ENCODE measurements around the gene HLF. TPM values are rescaled to one million over a fixed set of nuclear protein-coding genes. Genes with fewer than 3 reads are reported as not detected.

Gene HLF
- total and polyA plus RNA-seq, 2 donors: 7.7 to 31.4 TPM

- DNase-seq (ENCODE audit: extremely low spot score): no peak
- Histone ChIP-seq H3K4me1 (ENCODE audit: insufficient read depth) (no peaks in the 10 kb centered on the region), H3K27ac (ENCODE audit: low read depth) (no peak overlapping the region), H3K36me3 (ENCODE audit: insufficient read depth) (no peaks in the 10 kb centered on the region), H3K4me3 (ENCODE audit: low read depth, low read length) (no peak overlapping the region)
- 30% methylated on average over 2 of the region's 2 CpGs for WGBS
Measured at GRCh38 chr17:55350825-55351205, 86.1 kb downstream of the HLF start.

DNA sequence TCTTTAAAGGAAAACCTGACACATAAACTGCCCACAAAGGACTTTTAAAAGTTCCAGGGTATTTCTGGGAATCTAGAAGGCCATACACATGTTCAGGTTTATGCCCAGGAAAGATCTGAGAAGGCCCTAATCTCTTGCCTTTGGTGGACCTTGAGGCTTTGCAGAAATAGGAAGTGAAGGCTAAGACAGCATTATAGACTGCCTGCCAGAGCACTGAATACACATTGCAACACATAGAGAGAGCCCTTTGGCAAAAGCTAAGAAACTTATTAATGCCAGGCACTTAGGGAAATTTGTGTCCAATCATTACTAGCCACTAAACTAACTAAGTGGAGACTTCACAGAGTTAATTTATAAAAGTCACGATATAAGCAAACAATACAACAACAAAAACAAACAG is 86.5 kb downstream of the HLF start:
- H3K27ac ChIP-seq (ENCODE audit: low read depth): no peak overlapping the region
- H3K36me3 ChIP-seq (ENCODE audit: insufficient read depth): no peaks in the 10 kb centered on the region
- no peaks in the 10 kb centered on the region for H3K4me1 ChIP-seq (ENCODE audit: insufficient read depth)
- DNase-seq (ENCODE audit: extremely low spot score): no peak
- WGBS: 91% methylated on average over 1 of the region's 1 CpG
- no peak overlapping the region for H3K4me3 ChIP-seq (ENCODE audit: low read depth, low read length)

DNA sequence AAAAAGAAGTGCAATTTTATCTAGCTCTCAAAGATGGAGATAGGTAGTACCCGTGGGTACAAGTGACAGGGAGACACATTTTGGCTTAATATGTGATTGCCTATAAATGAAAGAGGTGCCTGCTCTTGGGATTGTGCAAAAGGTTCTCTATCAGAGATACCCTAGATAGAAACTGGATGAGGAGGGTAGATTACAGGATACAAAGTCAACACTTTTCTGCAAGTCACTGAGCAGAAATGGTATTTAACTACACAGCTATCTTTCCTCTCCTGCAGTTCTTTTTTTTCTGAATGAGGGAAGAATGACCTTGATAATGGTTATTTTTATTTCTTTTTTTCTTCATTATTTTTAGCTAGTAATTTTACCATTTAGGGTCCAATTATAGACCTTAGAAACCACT is 89.2 kb downstream of the HLF start:
- DNase-seq (ENCODE audit: extremely low spot score): no peak
- H3K27ac ChIP-seq (ENCODE audit: low read depth): no peak overlapping the region
- H3K36me3 ChIP-seq (ENCODE audit: insufficient read depth): no peaks in the 10 kb centered on the region
- H3K4me1 ChIP-seq (ENCODE audit: insufficient read depth): no peaks in the 10 kb centered on the region
- WGBS: 78% methylated on average over 1 of the region's 1 CpG
- H3K4me3 ChIP-seq (ENCODE audit: low read depth, low read length): no peak overlapping the region

GRCh38 chr17:55354941-55355340 is 90.2 kb downstream of the HLF start:
- 86% methylated on average over 2 of the region's 2 CpGs for WGBS
- H3K4me1 ChIP-seq (ENCODE audit: insufficient read depth): no peaks in the 10 kb centered on the region
- H3K36me3 ChIP-seq (ENCODE audit: insufficient read depth): no peaks in the 10 kb centered on the region
- no peak overlapping the region for H3K27ac ChIP-seq (ENCODE audit: low read depth)
- no peak overlapping the region for H3K4me3 ChIP-seq (ENCODE audit: low read depth, low read length)
- DNase-seq (ENCODE audit: extremely low spot score): no peak

- Histone ChIP-seq H3K4me3 (ENCODE audit: low read depth, low read length) (no peak overlapping the region), H3K27ac (ENCODE audit: low read depth) (no peak overlapping the region), H3K36me3 (ENCODE audit: insufficient read depth) (no peaks in the 10 kb centered on the region), H3K4me1 (ENCODE audit: insufficient read depth) (no peaks in the 10 kb centered on the region)
- WGBS: 41% methylated on average over 3 of the region's 3 CpGs
- no peak for DNase-seq (ENCODE audit: extremely low spot score)
Measured at GRCh38 chr17:55356434-55357328, 91.9 kb downstream of the HLF start.

DNA sequence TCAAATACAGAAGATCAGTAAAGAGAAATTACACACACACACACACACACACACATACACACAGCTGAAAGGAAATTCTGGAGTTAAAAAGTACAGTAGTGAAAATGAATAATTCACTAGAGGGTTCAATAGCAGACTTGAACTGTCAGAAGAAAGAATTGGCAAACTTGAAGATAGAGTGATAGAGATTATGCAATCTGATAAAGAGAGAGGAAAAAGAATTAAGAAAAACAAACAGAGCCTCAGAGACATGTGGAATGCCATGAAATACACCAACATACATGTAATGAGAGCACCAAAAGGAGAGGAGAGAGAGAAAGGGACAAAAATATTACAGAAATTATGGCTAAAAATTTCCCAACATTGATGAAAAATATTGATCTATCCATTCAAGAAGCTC is 96.2 kb downstream of the HLF start:
- Histone ChIP-seq H3K4me1 (ENCODE audit: insufficient read depth) (no peaks in the 10 kb centered on the region), H3K4me3 (ENCODE audit: low read depth, low read length) (no peak overlapping the region), H3K36me3 (ENCODE audit: insufficient read depth) (no peaks in the 10 kb centered on the region), H3K27ac (ENCODE audit: low read depth) (no peak overlapping the region)
- DNase-seq (ENCODE audit: extremely low spot score): no peak

DNA sequence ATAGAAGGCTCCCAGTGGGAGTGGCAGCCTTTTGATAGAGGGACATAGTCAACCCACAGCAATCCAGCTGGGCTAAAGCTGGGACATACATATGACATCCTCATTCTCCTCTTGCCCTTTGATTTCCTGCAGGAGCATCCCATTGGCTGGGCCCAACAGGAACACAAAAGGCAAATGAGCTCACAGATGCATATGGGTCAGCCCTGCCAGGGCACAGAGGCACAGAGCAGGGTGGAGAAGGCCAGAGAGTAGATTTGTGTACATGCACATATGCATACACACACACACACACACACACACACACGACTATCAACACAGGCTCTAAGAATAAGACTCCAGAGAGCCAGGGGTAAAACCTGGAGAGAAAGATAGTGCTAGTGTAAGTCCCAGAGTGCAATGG is 98.3 kb downstream of the HLF start:
- Histone ChIP-seq H3K36me3 (ENCODE audit: insufficient read depth) (no peaks in the 10 kb centered on the region), H3K4me1 (ENCODE audit: insufficient read depth) (no peaks in the 10 kb centered on the region), H3K4me3 (ENCODE audit: low read depth, low read length) (no peak overlapping the region), H3K27ac (ENCODE audit: low read depth) (no peak overlapping the region)
- no peak for DNase-seq (ENCODE audit: extremely low spot score)
- 86% methylated on average over 1 of the region's 1 CpG for WGBS

GRCh38 chr17:55366020-55366481 is 101.3 kb downstream of the HLF start:
- 75% methylated on average over 1 of the region's 1 CpG for WGBS
- no peak for DNase-seq (ENCODE audit: extremely low spot score)
- H3K36me3 ChIP-seq (ENCODE audit: insufficient read depth): no peaks in the 10 kb centered on the region
- H3K4me3 ChIP-seq (ENCODE audit: low read depth, low read length): no peak overlapping the region
- H3K4me1 ChIP-seq (ENCODE audit: insufficient read depth): no peaks in the 10 kb centered on the region
- H3K27ac ChIP-seq (ENCODE audit: low read depth): no peak overlapping the region

GRCh38 chr17:55368706-55369105 is 103.9 kb downstream of the HLF start:
- Histone ChIP-seq H3K36me3 (ENCODE audit: insufficient read depth) (no peaks in the 10 kb centered on the region), H3K27ac (ENCODE audit: low read depth) (no peak overlapping the region), H3K4me1 (ENCODE audit: insufficient read depth) (no peaks in the 10 kb centered on the region), H3K4me3 (ENCODE audit: low read depth, low read length) (no peak overlapping the region)
- WGBS: 57% methylated on average over 3 of the region's 3 CpGs
- no peak for DNase-seq (ENCODE audit: extremely low spot score)

Other genes starting within 250 kb of the HLF start
- gene MMD, start 156.9 kb downstream of the HLF start, total RNA-seq: 18.7 TPM
- gene MMD, start 156.9 kb downstream of the HLF start, polyA plus RNA-seq: 25.9 TPM
- not detected for gene SMIM36, start 246.5 kb downstream of the HLF start, total RNA-seq
- gene SMIM36, start 246.5 kb downstream of the HLF start, polyA plus RNA-seq: not detected

All from urinary bladder (tissue), 4 donors.